HEK293 (cell line): Measurements from ENCODE around the gene LRPPRC.

Experiments
- CTCF ChIA-PET: fragments of 350-600 bp; formaldehyde crosslinking; extraction: SDS; loops from one replicate; lab custom pipeline; 2021; ENCODE audit warnings: antibody characterized with exemption; lab: Yijun Ruan, JAX
- POLR2A ChIA-PET: fragments of 300-600 bp; formaldehyde crosslinking; extraction: SDS; loops from one replicate; lab custom pipeline; 2020; ENCODE audit warnings: antibody characterized with exemption, inconsistent platforms; lab: Yijun Ruan, JAX
- H3K27ac ChIP-seq: fragments of 200-500 bp; sonication (Bioruptor generic); 2 replicates; pipeline ENCODE4 v1.5.1; 2014; ENCODE audit warnings: low read depth, low read length, control low read depth, inconsistent platforms; ENCODE audit errors: extremely low read depth
- H3K36me3 ChIP-seq, 2 experiments: fragments of 200-500 bp in 1 of 2; sonication (Bioruptor generic) in 1 of 2; 1 replicate in 1 of 2; 2 replicates in 1 of 2; pipeline ENCODE4 v1.5.1; 2014 to 2017; ENCODE audit warnings: inconsistent platforms in 2 of 2, low read length in 2 of 2; ENCODE audit not compliant: control insufficient read depth in 2 of 2, insufficient read depth in 1 of 2
- H3K4me1 ChIP-seq: fragments of 200-500 bp; sonication (Bioruptor generic); 2 replicates; pipeline ENCODE4 v1.5.1; 2014; ENCODE audit warnings: mild to moderate bottlenecking, low read length, inconsistent platforms; ENCODE audit not compliant: control insufficient read depth, insufficient read depth
- H3K4me3 ChIP-seq: 2 replicates; pipeline ENCODE4 v1.5.1; 2011; ENCODE audit warnings: low read depth, mild to moderate bottlenecking, control low read depth, low read length, moderate library complexity
- H3K9me3 ChIP-seq: fragments of 200-500 bp; sonication (Bioruptor generic); 2 replicates; pipeline ENCODE4 v1.5.1; 2014; ENCODE audit warnings: low read depth, low read length, inconsistent platforms; ENCODE audit not compliant: control insufficient read depth, insufficient read depth
- AEBP2 ChIP-seq: fragments of 450-650 bp; formaldehyde crosslinking; IDR thresholded peaks from 2 replicates; pipeline ENCODE4 v1.5.1; 2016; ENCODE audit warnings: missing biosample characterization, missing genetic modification characterization, borderline replicate concordance
- BCL11B ChIP-seq: fragments of 450-650 bp; formaldehyde crosslinking; IDR thresholded peaks from 2 replicates; pipeline ENCODE4 v1.5.1; 2016; ENCODE audit warnings: low read depth, missing biosample characterization, missing genetic modification characterization
- BCL6B ChIP-seq: fragments of 450-650 bp; formaldehyde crosslinking; IDR thresholded peaks from 2 replicates; pipeline ENCODE4 v1.5.1; 2017; ENCODE audit warnings: missing biosample characterization, missing genetic modification characterization
- KLF7 ChIP-seq: fragments of 450-650 bp; formaldehyde crosslinking; IDR thresholded peaks from 2 replicates; pipeline ENCODE4 v1.5.1; 2016; ENCODE audit warnings: missing biosample characterization, missing genetic modification characterization, borderline replicate concordance
- PRDM10 ChIP-seq: fragments of 450-650 bp; formaldehyde crosslinking; IDR thresholded peaks from 2 replicates; pipeline ENCODE4 v1.5.1; 2016; ENCODE audit warnings: missing biosample characterization, missing genetic modification characterization
- WT1 ChIP-seq: fragments of 450-650 bp; formaldehyde crosslinking; IDR thresholded peaks from 2 replicates; pipeline ENCODE4 v1.5.1; 2016; ENCODE audit warnings: missing biosample characterization, missing genetic modification characterization
- YY1 ChIP-seq: fragments of 450-650 bp; formaldehyde crosslinking; IDR thresholded peaks from 2 replicates; pipeline ENCODE4 v1.5.1; 2018; ENCODE audit warnings: missing biosample characterization, missing genetic modification characterization
- ZFP41 ChIP-seq: fragments of 450-650 bp; formaldehyde crosslinking; IDR thresholded peaks from 2 replicates; pipeline ENCODE4 v1.5.1; 2016; ENCODE audit warnings: missing biosample characterization, missing genetic modification characterization, borderline replicate concordance
- ZNF133 ChIP-seq: fragments of 450-650 bp; formaldehyde crosslinking; IDR thresholded peaks from 2 replicates; pipeline ENCODE4 v1.5.1; 2016; ENCODE audit warnings: missing biosample characterization, missing genetic modification characterization
- ZNF148 ChIP-seq: fragments of 450-650 bp; formaldehyde crosslinking; IDR thresholded peaks from 2 replicates; pipeline ENCODE4 v1.5.0; 2017; ENCODE audit warnings: missing biosample characterization, missing genetic modification characterization, borderline replicate concordance
- ZNF169 ChIP-seq: fragments of 450-650 bp; formaldehyde crosslinking; IDR thresholded peaks from 2 replicates; pipeline ENCODE4 v1.5.1; 2016; ENCODE audit warnings: missing biosample characterization, missing genetic modification characterization
- ZNF23 ChIP-seq: fragments of 450-650 bp; formaldehyde crosslinking; IDR thresholded peaks from 2 replicates; pipeline ENCODE4 v1.5.1; 2016; ENCODE audit warnings: missing biosample characterization, missing genetic modification characterization, borderline replicate concordance
- ZNF266 ChIP-seq: fragments of 450-650 bp; formaldehyde crosslinking; IDR thresholded peaks from 2 replicates; pipeline ENCODE4 v1.5.1; 2016; ENCODE audit warnings: missing biosample characterization, missing genetic modification characterization, low read depth
- ZNF335 ChIP-seq: fragments of 450-650 bp; formaldehyde crosslinking; conservative IDR thresholded peaks from 2 replicates; pipeline ENCODE4 v1.5.1; 2016; ENCODE audit warnings: missing biosample characterization, missing genetic modification characterization
- ZNF394 ChIP-seq: fragments of 450-650 bp; formaldehyde crosslinking; IDR thresholded peaks from 2 replicates; pipeline ENCODE4 v1.5.1; 2016; ENCODE audit warnings: missing biosample characterization, missing genetic modification characterization, mild to moderate bottlenecking, moderate library complexity, borderline replicate concordance
- ZNF488 ChIP-seq: fragments of 450-650 bp; formaldehyde crosslinking; IDR thresholded peaks from 2 replicates; pipeline ENCODE4 v1.5.1; 2016; ENCODE audit warnings: missing biosample characterization, missing genetic modification characterization
- ZNF530 ChIP-seq: fragments of 450-650 bp; formaldehyde crosslinking; IDR thresholded peaks from 2 replicates; pipeline ENCODE4 v1.5.1; 2016; ENCODE audit warnings: low read depth, missing biosample characterization, missing genetic modification characterization
- ZNF555 ChIP-seq: fragments of 450-650 bp; formaldehyde crosslinking; conservative IDR thresholded peaks from 2 replicates; pipeline ENCODE4 v1.5.1; 2017; ENCODE audit warnings: missing biosample characterization, mild to moderate bottlenecking, missing genetic modification characterization, inconsistent platforms
- ZNF571 ChIP-seq: fragments of 450-650 bp; formaldehyde crosslinking; IDR thresholded peaks from 2 replicates; pipeline ENCODE4 v1.5.0; 2017; ENCODE audit warnings: missing biosample characterization, missing genetic modification characterization
- ZNF629 ChIP-seq: fragments of 450-650 bp; formaldehyde crosslinking; IDR thresholded peaks from 2 replicates; pipeline ENCODE4 v1.5.1; 2017; ENCODE audit warnings: missing biosample characterization, missing genetic modification characterization
- ZNF654 ChIP-seq: fragments of 450-650 bp; formaldehyde crosslinking; IDR thresholded peaks from 2 replicates; pipeline ENCODE4 v1.5.1; 2016; ENCODE audit warnings: low read depth, missing biosample characterization, missing genetic modification characterization
- ZNF791 ChIP-seq: fragments of 450-650 bp; formaldehyde crosslinking; IDR thresholded peaks from 2 replicates; pipeline ENCODE4 v1.5.1; 2016; ENCODE audit warnings: missing biosample characterization, missing genetic modification characterization
- ZSCAN23 ChIP-seq: fragments of 450-650 bp; formaldehyde crosslinking; IDR thresholded peaks from 2 replicates; pipeline ENCODE4 v1.5.1; 2016; ENCODE audit warnings: missing biosample characterization, missing genetic modification characterization

Gene LRPPRC

GRCh38 chr2:43898134-43898837, 97.5 kb downstream of the LRPPRC start (continued):
- TF ChIP-seq ZNF571 (tag by site-specific recombination) (no peak), PRDM10 (no peak), ZNF488 (tag by site-specific recombination) (no peak), ZNF791 (tag by site-specific recombination) (no peak), ZNF654 (tag by site-specific recombination) (no peak), BCL11B (no peak), YY1 (tag by site-specific recombination) (no peak), BCL6B (tag by site-specific recombination) (no peak)

GRCh38 chr2:43897492-43897891, 98.3 kb downstream of the LRPPRC start:
- H3K36me3 ChIP-seq, result peaks cover 23 to 76% of the 10 kb centered on the region in 2 experiments
- H3K4me3 ChIP-seq, result no peak overlapping the region
- no peak overlapping the region for H3K27ac ChIP-seq
- TF ChIP-seq ZNF629 (no peak), ZNF266 (tag by site-specific recombination) (no peak), ZSCAN23 (tag by site-specific recombination) (no peak), ZNF133 (tag by site-specific recombination) (no peak), YY1 (tag by site-specific recombination) (no peak), ZNF394 (tag by site-specific recombination) (no peak), ZNF555 (no peak)
- H3K4me1 ChIP-seq, result peaks cover 20% of the 10 kb centered on the region; the same call in 1 of the 2 replicates
- ChIA-PET CTCF (interaction anchor here (0.6 kb wide), 1 partner anchor 1283 kb away, joined by 5 read pairs; no protein-coding TSS in a partner anchor), POLR2A (no interaction called here)
- no peaks in the 10 kb centered on the region for H3K9me3 ChIP-seq

- POLR2A ChIA-PET, result no interaction called here
- peaks cover 23 to 77% of the 10 kb centered on the region in 2 experiments for H3K36me3 ChIP-seq
- CTCF ChIA-PET, result interaction anchor here (0.6 kb wide), 1 partner anchor 1282 kb away, joined by 5 read pairs; no protein-coding TSS in a partner anchor
- no peak overlapping the region for H3K27ac ChIP-seq
- no peak overlapping the region for H3K4me3 ChIP-seq
- no peaks in the 10 kb centered on the region for H3K9me3 ChIP-seq
- H3K4me1 ChIP-seq, result peaks cover 20% of the 10 kb centered on the region; the same call in 1 of the 2 replicates
- TF ChIP-seq AEBP2 (tag by site-specific recombination) (no peak), ZNF23 (tag by site-specific recombination) (no peak), KLF7 (tag by site-specific recombination) (no peak), ZNF169 (tag by site-specific recombination) (no peak), ZNF335 (no peak), WT1 (tag by site-specific recombination) (no peak), ZNF148 (tag by site-specific recombination) (no peak), ZNF791 (tag by site-specific recombination) (no peak), ZFP41 (tag by site-specific recombination) (no peak), ZNF530 (no peak)
Observed at GRCh38 chr2:43896906-43897305, 98.9 kb downstream of the LRPPRC start.
